ENCODE data around the gene HEXIM2.
A peak's percentile ranks its signal among the peaks of the same experiment; 100 is the strongest.

The HEXIM2 gene

DNA sequence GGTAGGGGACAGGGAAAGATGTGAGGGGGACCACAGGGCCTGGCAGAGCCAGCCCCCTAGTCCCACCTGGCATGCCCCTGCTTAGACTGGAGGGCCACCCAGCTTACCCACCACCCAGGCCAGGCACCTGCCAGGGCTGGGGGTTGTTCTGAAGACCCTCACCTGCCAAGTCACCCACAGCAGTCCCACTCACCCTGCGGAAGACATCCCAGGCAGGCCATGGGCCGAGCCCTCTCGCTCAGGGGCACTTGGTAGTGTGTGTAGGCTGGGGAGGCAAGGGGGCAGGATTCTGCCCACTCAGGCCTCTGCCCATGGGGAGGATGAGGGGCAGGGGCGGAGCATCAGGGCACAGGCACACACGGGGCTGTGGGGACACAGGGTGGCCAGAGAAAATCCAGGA, 33.3 kb upstream of the HEXIM2 start:
- DNase-seq = no peak

DNA sequence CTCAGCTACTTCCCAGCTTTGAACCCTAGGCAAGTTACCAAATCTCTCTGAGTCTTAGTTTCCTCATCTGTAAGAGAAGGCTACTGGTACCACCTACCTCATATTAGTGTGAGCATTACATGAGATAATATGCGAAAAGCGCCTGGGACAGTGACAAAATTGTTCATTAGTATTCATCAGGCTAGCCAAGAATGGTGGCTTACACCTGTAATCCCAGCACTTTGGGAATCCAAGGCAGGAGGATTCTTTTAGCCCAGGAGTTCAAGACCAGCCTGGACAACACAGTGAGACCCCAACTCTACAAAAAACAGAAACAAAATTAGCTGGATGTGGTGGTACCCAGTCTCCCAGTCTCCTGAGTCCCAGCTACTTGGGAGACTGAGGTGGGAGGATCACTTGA, 32.7 kb upstream of the HEXIM2 start:
- DNase-seq = no peak

DNA sequence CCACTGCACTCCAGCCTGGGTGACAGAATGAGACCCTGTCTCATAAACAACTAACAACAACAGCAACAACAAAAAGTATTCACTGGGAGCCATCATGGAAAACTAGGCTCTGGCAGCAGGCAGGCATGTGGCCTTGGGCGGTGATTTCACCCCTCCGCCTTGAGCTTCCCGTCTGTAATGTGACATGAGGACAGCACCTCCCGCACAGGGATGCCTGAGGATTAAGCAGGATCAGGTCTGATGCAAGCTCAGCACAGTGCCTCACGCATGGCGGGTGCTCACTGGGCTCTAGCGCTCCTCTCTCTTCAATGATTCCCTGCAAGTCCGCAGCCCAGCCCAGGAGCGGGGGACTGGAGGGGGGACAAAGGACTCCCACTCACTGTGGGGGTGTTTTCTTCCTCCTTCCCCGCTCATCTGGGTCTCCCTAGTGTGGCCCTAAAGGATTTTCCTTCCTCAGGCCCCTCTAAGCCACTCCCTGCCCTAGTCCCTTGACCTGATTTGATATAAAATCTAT, 32.2 kb upstream of the HEXIM2 start:
- no peak for DNase-seq

DNA sequence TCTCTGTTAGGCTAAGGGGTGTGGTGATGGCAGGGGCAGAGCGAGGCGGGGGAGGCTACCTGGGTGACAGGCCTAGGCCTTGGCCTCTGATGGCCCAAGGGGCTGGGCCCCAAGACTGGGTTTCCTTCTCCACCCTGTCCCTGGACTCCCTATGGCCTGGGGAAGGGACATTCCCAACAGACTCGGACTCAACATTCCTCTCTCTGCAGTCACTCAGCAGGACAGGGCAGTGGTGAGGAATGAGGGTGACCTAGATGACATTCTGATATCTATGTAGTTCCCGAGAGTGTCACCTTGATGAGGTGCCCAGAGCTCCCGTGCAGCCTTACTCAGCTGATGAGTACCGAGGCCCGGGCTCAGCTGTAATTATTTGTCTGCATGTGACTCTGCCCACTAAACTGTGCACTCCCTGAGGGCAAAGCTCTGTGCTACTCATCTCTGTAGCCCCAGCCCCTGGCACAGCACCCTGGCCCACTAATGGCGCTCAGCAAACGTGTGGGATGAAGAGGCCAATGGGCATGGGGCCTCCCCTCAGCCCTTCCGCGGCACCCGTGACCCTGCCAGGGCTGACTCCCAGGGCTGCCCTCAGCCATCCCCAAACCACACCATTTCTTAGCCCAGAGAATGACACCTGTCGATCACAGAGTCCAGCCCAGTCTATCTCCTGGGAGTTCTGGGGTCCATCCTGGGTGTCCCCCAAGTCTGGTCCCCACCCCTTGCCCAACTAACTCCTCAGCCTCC, 31.6 kb upstream of the HEXIM2 start:
- no peak for DNase-seq

DNA sequence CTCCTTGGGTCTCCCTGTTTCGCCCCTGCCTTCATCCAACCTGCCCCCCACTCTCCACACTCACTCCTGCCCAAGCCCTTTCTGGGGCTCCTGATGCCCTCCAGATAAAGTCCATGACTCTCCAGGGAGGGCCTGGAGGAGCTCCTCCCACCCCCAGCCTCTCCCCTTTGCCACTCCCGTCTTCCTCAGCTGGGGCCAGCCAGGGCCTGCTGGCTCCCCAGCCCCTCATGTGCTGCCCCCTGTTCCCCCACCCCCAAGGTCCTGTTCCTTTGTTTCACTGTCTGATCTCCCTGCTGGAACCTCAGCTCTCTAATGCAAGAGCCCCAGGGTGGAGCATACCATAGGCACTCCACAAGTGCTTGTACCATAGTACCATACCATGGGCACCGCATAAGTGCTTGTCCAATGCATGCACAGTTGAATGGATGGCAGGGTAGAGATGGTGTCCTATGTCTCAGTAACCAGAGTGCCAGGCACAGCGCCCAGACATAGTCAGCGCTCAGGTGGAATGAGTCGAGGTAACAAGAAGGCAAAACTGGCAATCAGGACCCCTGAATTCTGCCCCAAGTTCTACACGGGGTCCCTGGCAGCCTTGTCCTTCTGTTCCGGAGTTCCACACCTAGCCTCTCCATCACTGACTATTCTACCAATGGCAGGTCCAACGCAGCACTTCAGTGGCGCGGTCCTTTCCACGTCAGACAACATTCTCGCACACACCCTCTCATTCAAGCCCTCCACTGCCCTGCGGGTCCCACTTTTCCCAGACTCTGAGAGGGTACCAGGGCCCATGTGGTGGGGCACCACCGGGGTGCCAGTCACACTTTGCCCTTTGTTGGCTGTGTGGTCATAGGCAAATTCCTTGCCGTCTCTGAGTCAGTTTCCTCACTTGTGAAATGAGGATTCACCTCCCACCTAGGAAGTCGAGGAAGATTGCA, 30.7 kb upstream of the HEXIM2 start:
- DNase-seq = no peak

DNA sequence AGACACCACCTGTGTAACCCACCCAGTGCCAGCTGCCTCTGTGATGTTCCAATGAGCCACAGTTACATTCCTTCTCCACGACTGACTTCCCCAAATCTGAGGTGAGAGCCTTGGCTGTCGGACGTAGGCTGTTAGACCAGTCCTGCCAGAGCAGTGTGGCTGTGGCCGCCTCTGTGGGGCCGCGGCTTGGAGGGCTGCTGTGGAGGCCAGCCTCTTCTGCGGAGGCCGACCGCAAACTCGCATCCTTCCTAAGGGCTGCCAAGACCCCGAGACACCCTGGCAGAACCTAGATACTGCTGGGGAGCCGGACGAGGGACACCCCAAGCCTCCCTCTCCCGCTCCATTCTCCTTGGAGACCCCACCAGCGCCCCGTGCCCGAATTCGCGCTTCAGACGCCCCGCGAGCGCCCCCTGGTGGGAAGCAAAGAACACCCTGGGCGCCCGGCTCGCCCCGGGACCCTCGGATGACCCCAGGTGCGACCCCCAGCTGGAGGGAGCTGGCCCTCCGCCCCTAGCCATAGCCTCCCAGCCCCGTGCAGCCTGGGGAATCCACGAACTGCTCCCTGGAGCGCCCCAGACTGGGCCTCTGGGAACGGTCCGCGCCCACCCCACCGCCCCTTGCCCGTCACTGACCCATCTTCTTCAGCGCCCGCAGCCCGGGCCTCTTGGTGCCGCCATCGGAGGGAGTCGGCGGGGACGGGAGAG, 29.9 kb upstream of the HEXIM2 start:
- DNase-seq = no peak

DNA sequence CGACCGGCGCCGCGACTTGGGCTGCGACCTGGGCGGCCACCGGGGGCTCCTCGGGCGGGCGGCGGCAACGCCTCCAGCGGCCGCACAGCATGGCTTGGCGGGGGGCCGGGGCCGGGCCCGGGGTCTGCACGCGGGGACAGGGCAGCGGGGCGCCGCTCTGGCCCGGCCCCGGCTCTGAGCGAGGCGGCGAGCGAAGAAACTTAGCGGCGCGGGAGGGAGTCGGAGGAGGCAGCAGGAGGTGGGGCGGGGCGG, 29.4 kb upstream of the HEXIM2 start, which contains the start of gene PLCD3:
PLCD3 (minus strand) TSS at position 196 of the 252 bp plus-strand sequence; CDS start at position 91, 105 bp downstream.
- DNase-seq = no peak

DNA sequence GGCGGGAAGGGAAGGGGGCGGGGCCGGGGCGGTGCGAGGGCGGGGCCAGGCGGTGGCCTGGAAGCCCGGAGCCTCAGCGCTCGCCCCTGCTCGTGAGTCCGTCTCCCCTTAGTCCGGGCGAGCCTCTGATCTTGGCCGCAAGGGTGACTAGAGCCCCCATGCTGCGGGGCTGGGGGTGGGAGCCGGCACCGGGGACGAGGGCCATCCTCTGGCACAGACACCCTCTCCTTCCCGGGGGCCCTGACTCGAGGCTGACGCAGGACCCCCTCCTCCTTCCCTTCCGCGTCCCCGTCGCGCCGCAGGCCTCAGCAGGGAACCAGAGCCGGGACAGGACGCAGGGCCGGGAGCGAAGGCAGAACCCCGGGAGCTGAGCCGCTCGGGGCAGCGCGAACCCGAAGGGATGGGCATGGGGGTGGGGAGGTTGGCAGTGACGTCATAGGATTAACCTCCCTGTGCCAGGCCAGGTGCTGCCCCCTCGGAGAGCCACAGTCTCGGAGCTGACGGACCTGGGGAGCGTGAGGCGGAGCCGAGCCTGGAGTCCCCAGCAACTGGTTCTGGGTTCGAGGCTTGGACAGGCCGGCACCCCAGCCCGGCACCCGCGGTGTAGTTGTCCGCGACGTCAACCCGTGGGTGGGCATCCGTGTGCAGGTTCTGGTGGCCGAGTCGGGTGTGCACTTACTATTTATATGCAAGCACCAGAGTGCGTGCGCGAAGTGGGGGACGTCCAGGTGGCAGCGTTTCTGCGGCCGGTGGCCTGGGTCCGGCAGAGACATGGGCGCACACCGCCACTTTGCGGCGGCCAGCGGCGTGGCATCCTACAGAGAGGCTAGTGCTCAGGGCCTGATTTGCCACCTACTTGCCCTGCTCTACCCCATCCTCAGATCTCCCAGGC, 28.9 kb upstream of the HEXIM2 start:
- DNase-seq = peak; percentile 69

DNA sequence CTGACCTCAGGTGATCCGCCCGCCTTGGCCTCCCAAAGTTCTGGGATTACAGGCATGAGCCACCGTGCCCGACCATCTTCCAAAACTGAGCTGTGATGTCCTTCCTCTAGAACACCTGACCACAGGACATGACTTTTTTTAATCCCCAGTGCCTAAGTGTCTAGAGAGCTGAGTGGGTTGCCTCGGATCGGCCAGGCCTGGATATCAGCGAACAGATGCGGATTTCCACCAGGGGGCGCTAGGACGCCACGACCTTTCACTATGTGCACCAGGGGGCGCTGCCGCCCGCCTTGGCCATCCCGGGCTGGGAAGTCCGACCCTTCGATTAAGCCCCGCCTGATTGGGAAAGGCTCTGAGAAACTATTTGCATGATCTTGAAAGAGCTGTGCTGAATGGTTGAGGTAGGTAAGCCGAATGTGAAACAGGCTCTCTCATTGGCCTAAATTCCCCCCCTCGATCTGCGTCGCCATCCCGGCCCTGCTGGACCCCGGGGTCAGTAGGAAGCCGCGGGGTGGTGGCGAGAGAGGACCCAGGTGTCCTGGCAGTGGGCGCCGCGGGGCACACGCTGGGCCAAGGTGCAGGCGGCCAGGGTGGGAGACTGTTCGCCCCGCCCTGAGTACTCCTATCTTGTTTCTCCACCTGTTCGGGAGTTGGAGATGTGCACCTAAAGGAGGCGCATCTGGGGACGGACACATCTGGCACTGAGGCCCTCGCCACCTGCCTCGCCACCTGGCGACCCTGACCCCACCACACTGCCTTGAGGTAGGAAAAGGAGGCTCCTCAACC, 26.3 kb upstream of the HEXIM2 start, which contains the start of gene ACBD4:
ACBD4 (plus strand) TSS at position 496 of the 786 bp plus-strand sequence. CDS start 458 bp downstream, outside the sequence.
- peak; percentile 96 for DNase-seq

DNA sequence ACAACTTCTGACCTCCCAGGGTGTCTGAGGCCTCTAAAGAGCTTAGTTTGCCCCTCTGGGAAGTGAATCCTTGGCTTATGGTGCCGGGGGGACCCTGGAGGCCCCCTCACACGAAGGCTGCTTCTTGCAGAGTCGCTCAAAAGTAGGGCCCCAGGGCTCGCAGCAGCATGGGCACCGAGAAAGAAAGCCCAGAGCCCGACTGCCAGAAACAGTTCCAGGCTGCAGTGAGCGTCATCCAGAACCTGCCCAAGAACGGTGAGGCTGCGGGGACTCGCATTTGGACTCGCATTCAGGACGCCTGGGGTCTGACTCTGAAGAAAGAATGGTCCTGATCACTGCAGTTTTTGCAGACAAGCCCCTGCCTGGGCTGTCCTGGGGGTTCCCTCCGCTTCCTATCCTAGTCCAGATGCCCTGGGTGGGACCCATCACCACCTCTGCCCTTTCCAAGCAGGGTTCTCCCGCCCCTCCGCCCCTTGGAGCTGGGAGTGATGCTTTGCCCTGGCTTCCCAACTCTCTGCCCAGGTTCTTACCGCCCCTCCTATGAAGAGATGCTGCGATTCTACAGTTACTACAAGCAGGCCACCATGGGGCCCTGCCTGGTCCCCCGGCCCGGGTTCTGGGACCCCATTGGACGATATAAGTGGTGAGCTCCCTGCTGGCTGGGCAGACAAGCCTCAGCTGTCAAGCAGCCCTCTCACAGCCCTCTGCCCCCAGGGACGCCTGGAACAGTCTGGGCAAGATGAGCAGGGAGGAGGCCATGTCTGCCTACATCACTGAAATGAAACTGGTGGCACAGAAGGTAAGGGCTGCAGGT, 25.5 kb upstream of the HEXIM2 start:
- no peak for DNase-seq

DNA sequence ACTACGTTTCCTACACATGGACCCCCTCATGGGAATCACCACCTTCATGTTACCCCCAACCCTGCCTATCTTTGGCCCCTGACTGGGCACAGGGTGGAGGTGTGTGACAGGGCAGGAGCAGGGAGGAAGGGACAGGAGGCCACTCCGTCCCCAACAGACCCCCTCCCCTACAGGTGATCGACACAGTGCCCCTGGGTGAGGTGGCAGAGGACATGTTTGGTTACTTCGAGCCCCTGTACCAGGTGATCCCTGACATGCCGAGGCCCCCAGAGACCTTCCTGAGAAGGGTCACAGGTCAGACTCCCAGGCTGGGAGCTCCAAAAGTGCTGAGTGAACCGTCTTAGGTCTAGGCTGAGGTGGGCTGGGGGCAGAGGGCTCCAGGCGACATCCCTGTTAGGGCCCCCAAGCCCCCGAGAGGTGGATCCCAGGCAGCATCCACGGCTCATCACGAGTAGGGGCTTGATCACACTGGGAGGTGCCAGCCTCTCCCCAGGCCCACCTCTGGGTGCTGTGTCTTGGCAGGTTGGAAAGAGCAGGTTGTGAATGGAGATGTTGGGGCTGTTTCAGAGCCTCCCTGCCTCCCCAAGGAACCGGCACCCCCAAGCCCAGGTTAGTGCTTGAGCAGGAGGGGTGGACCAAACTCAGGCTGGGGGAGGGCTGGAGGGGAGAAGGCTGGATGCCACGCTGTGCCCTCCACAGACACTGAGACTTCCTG, 24.7 kb upstream of the HEXIM2 start:
- DNase-seq = no peak

DNA sequence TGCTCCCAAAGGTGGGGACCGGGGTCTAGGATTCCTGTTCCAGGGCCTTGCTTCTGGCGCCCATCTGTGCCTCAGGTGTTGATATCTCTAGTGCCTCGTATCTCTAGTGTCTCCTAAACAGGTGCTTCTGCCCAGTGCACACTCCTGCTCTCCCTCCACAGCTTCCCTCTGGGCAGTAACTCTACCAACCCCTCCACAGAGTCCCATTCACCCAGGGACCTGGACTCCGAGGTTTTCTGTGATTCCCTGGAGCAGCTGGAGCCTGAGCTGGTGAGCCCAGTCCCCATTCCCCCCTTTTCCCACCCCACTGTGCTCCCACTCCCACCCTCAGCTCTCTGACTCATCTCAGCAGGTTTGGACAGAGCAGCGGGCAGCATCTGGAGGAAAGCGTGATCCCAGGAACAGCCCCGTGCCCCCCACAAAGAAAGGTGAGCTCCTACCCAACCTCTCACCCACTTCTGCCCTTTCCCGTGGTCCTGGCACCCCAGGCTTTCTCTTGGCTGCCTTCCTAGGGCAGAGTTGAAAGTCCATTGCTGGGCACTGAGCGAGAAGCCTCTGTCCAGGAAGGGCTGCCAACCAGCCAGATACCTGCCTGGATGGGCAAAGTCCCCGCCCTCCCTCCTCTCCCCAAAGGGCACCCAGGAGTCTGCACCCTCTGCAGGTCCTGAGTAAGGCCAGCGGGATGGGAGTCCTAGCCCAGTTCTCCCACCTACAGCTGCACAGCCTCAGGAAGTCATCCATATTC, 23.9 kb upstream of the HEXIM2 start:
- no peak for DNase-seq

DNA sequence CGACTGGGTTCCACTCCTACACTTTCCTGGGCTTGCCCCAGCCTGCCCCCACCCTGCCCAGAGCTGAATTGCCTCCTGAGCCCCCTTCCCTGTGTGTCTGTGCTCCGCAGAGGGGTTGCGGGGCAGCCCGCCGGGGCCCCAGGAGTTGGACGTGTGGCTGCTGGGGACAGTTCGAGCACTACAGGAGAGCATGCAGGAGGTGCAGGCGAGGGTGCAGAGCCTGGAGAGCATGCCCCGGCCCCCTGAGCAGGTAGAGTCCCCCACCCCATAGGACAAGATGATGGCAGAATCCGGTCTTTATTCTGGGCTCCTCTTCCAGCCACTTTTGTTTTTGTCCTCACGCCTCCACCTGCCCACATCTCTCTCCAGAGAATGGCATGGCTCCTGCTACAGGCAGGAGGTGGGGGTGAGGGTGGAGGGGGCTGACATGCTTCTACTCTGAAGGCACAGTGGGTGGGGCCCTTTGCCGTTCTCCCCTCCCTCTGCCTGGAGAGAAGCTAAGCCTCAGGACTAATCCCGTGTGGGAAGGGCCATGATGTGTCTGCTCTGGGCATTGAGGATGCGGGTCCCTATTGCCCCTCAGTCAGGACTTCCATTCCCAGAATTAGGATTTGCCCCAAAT, 22.7 kb upstream of the HEXIM2 start:
- no peak for DNase-seq

DNA sequence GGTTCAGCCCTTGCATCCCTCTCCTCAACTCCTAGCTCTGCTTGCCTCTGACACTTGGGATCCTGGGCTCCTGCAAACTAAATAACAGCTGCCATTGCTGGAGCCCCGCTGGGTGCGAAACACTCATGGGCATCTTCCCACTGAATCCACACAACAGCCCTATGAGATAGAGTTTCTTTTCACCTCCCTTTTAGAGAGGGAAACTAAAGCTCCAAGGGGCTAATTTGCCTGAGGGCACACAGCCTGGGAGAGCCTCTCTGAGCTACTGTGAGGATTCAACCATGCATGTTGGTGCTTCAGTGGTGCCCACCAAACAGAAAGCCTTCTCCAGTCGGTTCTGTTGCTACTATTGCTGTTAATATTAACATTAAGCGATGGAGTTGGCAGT, 22.1 kb upstream of the HEXIM2 start:
- no peak for DNase-seq

DNA sequence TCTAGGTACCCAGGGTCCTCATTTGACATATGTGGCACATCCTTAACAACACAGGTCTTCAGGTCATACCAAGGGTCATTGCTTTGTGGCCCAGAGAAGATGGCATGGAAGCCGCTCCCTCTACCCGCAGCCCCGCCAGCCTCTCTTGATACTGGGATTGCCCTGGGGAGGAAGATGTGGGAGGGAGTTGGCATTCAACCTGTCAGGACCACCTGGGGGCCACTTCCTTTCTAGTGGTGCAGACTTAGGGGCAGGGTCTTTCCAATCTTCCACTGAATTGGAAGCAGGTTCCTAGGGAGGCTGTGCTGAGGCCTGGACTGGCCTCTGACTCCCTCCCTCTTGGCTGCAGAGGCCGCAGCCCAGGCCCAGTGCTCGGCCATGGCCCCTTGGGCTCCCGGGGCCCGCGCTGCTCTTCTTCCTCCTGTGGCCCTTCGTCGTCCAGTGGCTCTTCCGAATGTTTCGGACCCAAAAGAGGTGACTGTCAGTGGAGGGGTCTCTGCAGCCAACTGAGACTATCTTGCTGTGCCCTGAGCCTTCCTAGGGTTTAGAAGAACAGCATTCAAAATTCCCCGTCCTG, 18.5 kb upstream of the HEXIM2 start:
- no peak for DNase-seq

DNA sequence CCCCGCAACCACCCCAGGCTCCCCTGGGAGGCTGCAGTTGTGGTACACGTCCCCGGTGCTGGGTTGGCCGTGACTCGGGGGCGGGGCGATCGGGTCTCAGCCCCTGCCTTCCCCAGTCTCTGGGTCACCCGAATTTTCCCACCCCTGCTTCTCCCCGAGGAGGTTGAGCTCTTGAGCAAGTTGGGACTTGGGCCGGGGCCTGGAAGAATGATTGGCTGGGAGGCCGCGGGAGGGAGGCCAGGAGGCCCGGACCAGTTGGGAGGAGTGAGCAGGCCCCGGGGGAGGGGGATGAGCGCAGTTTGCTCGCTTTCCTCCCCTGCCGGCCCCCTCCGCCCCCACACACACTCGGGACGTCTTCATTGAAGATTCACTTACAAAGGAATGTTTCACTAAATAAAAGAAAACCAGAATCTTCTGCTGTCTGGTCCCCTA, 17.9 kb upstream of the HEXIM2 start:
- no peak for DNase-seq

DNA sequence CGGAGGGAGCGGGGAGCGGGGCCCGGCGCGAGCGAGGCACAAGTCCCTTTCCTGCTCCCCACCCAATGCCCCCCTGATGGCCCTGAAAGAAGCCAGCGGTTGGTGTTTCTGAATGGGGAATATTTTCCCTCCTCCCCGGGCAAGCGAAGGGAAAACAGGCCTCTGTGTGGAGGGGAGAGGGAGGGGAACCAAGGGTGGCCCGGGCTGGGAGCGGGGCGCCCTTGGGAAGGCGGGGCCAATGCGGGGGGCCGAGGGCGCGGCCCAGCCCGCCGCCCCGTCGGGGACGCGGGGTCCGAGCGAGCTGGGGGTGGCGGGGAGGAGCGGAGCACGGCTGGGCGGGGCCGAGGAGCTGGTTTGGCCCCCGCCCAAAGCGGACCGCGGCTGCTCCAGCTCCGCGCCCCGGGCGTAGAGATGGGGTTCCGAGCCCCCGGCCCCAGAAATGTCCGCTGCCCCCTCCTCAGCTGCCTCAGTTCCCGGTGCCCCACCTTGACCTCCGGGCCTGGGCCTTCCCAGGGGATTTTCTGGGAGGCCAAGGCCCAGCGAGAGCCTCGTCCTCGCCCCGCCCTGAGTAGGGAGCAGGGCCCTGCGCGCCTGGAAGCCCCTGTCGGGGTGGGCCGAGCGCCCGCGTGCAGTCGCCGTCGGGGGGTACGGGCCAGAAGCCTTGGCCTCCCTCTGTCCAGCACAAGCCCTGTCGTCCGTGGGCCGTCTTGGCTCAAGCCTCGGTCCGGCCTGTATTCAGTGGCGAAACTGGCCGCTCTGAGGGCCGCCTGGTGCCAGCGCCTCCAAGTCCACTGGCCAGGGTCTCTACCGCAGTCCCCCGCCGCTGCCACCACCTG, 17.3 kb upstream of the HEXIM2 start:
- DNase-seq = no peak
